Retinal pigment epithelial cell (primary cell): ENCODE measurements around the gene SDF2L1.

Experiments used
- DNase-seq: peaks from one replicate; pipeline ENCODE4 v3.0.0-alpha.2; 2010; ENCODE audit warnings: low read depth
- H3K4me3 ChIP-seq: 2 replicates; pipeline ENCODE4 v1.5.1; 2011; ENCODE audit warnings: mild to moderate bottlenecking, low read length, control low read depth, moderate library complexity
- TF ChIP-seq, protein P1 (sequence below): conservative IDR thresholded peaks from 2 replicates; pipeline ENCODE4 v1.5.1; 2011; ENCODE audit warnings: low read depth, low read length, control low read depth, inconsistent platforms

Gene SDF2L1

DNA sequence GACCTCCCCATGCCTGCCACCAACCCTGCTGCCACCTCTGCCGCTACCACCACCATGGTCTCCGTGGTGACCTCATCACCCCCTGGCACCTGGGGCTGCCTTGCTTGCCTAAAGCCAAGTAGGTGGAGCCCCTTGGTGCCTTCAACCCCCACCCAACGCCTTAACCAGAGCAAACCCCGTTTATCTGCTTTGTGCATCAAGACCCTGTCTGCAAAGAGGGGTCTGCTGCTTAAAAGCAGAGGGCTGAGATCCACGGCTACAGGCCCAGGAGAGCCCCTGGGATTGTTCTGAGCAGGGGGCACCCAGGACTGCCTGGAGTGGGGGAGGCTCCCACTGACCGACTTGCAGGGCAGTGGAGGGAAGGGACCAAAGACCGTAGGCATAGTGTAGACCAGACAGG lies 18.8 kb downstream of the SDF2L1 start:
- no peak for DNase-seq
- TF ChIP-seq, protein P1, sequence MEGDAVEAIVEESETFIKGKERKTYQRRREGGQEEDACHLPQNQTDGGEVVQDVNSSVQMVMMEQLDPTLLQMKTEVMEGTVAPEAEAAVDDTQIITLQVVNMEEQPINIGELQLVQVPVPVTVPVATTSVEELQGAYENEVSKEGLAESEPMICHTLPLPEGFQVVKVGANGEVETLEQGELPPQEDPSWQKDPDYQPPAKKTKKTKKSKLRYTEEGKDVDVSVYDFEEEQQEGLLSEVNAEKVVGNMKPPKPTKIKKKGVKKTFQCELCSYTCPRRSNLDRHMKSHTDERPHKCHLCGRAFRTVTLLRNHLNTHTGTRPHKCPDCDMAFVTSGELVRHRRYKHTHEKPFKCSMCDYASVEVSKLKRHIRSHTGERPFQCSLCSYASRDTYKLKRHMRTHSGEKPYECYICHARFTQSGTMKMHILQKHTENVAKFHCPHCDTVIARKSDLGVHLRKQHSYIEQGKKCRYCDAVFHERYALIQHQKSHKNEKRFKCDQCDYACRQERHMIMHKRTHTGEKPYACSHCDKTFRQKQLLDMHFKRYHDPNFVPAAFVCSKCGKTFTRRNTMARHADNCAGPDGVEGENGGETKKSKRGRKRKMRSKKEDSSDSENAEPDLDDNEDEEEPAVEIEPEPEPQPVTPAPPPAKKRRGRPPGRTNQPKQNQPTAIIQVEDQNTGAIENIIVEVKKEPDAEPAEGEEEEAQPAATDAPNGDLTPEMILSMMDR: no peak
- H3K4me3 ChIP-seq: no peak overlapping the region

DNA sequence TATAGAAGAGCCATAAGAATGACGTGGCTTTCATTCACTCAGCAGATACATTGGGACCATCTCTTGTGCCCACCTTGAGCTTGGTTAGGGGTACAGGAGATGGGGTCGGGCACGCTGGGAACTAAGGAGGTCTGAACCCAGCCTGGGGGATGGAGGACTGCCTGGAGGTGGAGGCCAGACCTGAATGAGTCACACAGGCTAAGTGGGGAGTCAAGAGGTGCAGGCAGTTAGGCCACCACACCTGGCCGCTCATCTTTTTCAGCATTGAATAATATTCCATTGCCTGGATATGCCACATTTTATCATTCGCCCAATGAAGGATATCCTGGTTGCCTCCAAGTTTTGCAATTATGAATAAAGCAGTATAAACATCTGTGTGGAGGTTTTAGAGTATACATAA lies 19.9 kb downstream of the SDF2L1 start:
- H3K4me3 ChIP-seq: no peak overlapping the region
- TF ChIP-seq, protein P1: no peak
- no peak for DNase-seq

DNA sequence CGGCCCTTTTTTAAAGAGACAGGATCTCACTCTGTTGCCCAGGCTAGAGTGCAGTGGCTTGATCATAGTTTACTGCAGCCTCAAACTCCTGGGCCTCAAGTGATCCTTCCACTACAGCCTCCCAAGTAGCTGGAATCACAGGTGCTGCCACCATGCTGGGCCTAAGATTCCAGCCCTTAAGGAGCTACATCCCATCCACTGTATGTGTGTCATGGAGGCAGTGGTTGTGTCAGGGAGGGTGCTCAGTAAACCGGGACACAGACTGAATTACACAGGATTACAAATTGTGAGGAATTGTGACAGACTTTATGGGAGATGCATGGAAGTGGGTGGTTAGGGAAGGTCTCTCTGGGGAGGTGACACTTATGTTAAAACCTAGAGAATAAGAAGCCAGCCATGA lies 21.6 kb downstream of the SDF2L1 start:
- no peak overlapping the region for H3K4me3 ChIP-seq
- no peak for DNase-seq
- TF ChIP-seq, protein P1: no peak

DNA sequence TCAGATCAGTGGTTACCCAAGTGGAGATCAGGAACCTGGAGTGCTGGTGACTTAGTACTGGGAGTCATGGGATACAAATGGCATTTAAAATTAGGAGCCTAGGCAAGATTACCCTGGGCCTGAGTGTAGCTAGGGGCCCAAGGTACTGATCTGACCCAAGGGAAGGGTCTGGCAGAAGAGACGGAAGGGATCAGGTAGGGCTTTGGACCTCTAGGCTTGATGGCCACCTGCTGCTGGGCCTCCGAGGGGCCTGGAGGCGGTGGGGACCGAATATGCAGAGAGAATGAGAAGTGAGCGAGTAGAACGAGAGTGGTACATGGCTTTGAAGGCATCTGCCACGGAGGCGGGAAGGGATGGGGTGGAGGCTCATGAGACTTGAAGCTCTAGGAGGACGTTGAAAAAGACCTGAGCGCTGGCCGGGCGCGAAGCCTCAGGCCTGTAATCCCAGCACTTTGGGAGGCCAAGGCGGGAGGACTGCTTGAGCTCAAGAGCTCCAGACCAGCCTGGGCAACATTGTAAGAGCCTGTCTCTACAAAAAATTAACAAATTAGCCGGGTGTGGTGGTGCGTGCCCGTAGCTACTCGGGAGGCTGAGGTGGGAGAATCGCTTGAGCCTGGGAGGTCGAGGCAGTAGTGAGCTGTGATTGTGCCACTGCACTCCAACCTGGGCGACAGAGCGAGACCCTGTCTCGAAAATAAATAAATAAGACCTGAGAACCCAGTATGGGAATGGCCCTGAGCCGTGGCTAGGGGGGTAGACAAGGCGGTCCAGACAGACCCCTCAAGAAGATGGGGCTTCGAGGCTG lies 23.1 kb downstream of the SDF2L1 start:
- TF ChIP-seq, protein P1: no peak
- peak overlapping the region; percentile 92 for H3K4me3 ChIP-seq
- no peak for DNase-seq

DNA sequence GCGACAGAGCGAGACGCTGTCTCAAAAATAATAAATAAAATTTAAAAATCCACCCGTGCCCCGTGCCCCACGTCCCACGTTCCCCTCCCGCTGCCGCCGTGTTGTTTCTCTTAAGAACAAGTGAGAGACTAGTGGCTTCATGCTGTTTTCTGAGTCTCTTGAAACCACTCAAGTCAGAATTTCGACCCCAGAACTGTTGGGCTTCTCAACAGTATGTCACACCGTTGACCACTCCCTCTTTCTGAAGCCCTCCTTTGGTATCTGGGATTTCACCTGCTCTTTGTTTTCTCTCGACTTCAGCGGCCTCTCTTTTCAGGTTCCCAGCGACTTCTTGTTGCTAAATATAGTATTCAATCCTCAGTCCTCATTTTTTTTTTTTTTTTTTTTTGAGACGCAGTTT lies 24.7 kb downstream of the SDF2L1 start:
- DNase-seq: no peak
- TF ChIP-seq, protein P1: no peak
- peak overlapping the region; percentile 92 for H3K4me3 ChIP-seq

DNA sequence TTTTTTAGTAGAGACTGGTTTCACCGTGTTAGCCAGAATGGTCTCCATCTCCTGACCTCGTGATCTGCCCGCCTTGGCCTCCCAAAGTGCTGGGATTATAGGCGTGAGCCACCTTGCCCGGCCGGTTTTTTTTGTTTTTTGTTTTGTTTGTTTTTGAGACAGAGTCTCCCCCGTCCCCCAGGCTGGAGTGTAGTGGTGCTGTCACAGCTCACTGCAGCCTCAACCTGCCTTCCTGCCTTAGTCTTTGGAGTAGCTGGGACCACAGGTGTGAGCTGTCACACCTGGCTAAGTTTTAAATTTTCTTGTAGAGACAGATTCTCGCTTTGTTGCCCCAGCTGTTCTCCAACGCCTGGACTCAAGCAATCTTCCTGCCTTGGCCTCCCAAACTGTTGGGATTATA lies 26.9 kb downstream of the SDF2L1 start:
- TF ChIP-seq, protein P1: no peak
- DNase-seq: no peak
- H3K4me3 ChIP-seq: no peak overlapping the region

DNA sequence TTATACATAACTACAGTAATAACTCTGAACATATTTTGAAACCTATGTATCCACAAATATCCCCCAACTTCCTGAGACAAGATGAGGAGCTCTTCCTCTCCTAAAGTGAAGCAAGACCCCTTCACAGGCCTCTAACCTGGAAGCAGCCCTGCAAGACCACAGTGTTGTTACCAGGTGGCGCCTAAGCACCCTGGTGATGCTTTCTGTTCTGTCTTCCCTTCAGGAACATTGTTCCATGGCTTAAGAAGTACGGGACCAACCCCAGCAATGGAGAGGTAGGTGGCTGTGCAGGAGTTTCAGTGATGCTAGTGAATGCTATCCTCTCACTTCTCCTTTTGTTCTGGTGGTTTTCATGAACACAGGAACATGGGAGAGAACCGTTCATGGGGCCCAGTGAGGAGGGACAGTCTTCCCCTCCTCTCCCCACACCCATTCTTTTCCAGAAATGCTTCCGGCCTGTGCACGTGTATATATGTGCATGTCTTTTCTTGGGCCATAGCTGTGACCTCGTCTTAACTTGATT lies 30.1 kb downstream of the SDF2L1 start:
- DNase-seq: no peak
- TF ChIP-seq, protein P1: no peak

More for the DNA sequence above, 30.1 kb downstream of the SDF2L1 start:
- no peak overlapping the region for H3K4me3 ChIP-seq
